PC-9 (cell line): Measurements from ENCODE around the gene PLA2R1.

ENCODE experiments used
- CTCF ChIP-seq: fragments of 200-600 bp; sonication (generic); conservative IDR thresholded peaks from 2 replicates; pipeline ENCODE4 v1.6.1; 2017; ENCODE audit warnings: mixed run types, antibody characterized with exemption, mild to moderate bottlenecking, moderate library complexity
- EZH2 ChIP-seq: fragments of 200-600 bp; sonication (generic); IDR thresholded peaks from 2 replicates; pipeline ENCODE4 v1.8.0; 2017; ENCODE audit warnings: antibody characterized with exemption, low read depth

DNA sequence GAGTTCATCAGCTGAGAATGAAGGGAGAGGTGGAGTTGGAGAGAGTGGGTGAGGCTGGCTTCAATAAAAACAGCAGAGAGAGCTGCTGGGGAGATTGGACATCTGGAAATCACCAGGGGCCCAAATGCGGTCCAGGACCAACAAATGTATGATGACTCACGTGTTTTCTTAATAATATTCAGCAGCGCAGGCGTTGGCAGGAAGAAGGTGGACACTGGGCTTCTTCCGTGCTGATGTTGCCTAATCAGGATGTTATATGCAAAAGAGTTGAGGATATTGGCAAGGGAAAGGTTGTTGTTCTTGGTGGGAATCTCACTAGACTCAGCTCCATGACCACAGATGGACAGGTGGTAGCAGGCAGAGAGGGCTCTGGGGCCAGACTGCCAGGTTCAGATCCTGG, 12.8 kb upstream of the PLA2R1 start:
- TF ChIP-seq CTCF (no peak), EZH2 (no peak)
